GM18909 (cell line): Measurements from ENCODE around the gene ADGRF5.
"Not testable (repeated sequence)": the region's sequence is repeated elsewhere in the genome, so short reads cannot be mapped to it uniquely, and the experiment has no call there.

Experiments used
- ATAC-seq: cut with Tn5 transposase; IDR thresholded peaks from one replicate; pipeline ENCODE4 v1.9.1; 2021; ENCODE audit warnings: mild to moderate bottlenecking; ENCODE audit not compliant: unreplicated experiment, poor library complexity

ADGRF5 gene

DNA sequence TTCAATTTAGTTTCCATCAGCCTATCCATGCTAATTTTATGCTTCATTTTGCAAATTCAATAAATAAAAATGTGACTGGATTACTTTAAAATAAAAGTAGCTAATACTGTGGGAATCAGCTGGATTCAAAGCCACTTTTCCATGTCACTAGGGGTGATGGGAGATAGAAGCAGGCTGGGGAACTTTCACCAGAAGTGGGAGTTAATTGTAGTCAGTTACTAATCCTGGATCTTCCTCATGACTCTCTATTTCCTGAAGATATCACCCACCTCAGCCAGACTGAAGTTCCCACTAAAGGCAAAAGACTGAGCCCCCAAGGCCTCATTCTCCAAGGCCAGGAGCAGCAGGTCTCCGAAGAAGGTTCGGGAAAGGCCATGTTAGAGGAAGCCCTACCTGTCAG is 86.7 kb downstream of the ADGRF5 start:
- not testable (repeated sequence) for ATAC-seq

DNA sequence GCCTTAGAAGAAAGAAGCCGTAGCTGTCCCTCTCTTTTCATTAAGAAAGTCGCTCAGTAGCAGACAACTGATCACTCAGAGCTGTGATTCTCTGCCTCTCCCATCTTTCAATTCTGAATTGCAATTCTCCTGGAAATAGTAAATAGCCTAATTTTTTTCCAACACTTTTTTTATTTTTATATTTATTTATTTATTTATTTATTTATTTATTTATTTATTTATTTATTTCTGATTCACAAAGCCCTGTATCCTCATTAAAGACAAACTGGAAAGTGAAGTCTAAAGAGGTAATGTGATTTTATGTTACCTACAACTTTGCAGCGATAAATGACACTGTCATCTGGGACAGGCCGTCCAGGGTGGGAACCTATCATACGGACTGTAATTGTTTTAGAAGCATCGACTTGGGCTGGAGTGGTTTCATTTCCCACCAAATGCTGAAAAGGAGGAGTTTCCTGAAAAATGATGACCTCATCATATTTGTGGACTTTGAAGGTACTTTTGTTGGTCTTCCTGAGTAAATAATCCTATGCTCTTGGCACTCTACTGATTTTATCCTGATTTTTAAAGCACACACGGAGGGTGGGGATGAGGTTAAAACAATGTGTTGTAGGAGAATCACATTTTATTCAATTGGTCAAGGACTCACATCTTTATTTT is 87.4 kb downstream of the ADGRF5 start:
- ATAC-seq = not testable (repeated sequence)

DNA sequence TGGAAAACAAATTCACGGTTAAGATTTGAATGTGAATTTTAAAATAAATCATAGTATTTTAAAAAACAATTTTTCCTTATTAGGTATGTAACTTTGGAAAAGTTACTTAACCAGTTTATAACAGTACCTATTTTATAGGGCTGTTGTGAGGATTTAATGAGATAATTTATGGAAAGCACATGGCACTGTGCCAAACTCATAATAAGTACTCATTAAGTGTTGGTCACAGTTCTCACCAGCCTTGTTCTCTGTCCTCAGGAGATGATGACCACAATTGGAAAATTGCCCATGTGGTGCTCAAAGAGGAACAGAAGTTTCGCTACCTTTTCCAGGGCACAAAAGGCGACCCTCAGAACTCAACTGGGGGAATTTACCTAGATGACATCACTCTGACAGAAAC is 88.9 kb downstream of the ADGRF5 start:
- ATAC-seq = no peak

DNA sequence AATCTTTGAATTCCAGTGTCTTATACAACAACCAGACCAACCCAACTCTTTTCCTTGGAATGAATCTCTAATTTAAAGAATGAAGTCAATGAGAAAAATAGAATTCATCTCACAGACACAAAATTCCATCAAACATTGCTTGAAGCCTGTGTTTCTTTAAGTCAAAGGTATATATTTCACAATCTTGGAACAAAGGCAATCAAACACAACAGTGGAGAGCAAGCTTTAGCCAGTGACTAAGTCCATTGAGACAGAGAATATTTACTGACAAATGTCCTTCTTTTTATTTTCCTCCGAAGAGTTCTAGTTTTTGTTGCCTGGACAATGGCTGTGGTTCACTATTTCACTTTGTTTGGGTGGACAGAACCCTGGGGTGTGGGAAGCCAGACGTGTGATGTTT is 92.8 kb downstream of the ADGRF5 start:
- ATAC-seq = no peak

DNA sequence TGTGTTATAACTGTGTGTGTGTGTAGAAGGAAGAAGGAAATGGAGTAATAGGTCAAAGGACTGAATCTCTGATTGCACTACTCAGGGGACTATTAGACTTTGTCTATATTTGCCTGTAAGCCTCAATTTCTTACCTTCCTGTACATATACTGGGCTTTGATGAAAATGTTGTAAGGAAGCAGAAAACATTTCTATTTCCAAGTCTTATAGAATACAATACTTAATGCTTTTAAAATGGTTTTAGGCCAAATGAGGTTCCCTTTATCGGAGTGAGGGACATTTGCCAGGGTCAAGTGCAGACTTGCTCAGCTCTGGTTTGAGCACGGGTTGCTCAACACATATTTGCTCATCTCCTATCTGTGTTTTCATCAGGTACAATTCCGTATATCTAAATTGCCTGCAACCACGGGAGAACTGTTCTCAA is 100.3 kb downstream of the ADGRF5 start:
- no peak for ATAC-seq

DNA sequence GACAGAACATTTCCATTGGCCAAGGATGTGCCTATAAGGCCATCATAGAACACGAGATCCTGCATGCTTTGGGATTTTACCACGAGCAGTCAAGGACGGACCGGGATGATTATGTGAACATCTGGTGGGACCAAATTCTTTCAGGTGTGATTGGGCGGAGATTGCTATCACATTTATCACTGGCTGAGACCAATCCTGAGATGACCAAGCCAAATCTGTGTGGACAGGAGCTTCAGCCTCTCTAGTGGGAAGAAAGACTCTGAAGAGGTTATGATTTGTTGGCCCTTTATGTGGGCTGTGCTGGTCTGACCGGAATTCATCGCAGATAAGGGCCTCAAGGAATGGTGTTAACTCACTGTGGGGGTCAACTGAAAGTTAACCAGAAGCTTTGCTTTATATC is 102.2 kb downstream of the ADGRF5 start:
- ATAC-seq = no peak

DNA sequence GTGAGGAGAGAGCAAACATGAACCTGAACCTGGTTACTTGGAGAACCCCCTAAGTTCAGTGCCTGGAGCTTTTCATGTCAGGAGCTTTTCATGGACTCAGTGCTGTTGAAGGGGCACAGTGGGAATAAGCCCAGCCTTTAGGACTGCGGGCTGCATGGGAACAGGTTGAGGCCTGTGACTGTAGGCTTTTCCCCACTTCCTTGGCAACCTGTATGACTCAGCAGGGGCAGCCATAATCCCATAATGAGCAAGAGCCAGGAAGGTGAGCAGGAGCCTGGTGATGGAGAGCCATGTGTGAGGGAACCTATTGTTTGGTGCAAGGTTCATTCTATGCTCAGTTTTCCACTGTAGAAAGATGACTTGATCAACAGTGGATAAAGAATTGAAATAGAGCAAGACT is 105.1 kb downstream of the ADGRF5 start:
- no peak for ATAC-seq

DNA sequence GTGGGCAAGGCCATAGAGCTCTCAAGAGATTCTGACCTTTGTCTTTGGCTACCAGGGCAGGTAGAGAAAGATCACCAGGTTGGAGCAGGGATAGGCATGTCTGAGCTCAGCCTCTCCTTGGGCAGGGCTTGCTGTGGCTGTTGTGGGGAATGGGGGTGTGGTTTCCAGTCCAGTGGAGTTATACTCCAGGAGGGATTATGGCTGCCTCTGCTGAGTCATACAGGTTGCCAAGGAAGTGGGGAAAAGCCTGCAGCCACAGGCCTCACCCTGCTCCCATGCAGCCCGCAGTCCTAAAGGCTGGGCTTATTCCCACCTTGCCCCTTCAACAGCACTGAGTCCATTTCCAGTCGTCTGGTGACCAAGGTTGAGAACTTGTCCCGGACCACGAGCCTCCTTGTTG is 106.6 kb downstream of the ADGRF5 start:
- no peak for ATAC-seq

DNA sequence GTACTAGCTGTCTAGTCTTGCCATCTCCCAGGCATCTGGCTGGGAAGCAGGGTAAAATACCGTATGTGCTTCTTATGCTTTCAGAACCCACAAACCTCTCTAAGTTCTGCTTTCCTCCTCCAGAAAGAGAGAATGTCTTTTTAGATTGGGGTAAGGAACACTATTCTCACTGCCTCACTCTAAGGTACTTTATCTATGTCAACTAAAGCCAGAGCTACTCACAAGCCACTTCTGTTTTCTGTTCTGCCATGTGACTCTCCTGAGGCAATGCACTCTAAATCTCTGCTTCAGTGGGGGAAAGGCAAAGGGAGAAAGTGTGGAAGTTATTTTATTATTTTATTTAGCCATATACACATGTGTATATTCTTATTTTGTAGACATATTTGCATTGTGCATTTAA is 112.9 kb downstream of the ADGRF5 start:
- no peak for ATAC-seq
